K562 (cell line): ENCODE measurements around the gene PDZD8. TPM values are rescaled to one million over a fixed set of nuclear protein-coding genes. Genes with fewer than 3 reads are reported as not detected.

Experiments used
- CBX8 ChIP-seq: fragments of 200-600 bp; sonication (generic); IDR thresholded peaks from 2 replicates; pipeline ENCODE4 v1.6.1; 2012; ENCODE audit warnings: borderline replicate concordance, mixed run types, low read depth, mild to moderate bottlenecking, moderate library complexity, mixed read lengths, low read length, control low read depth, inconsistent platforms; ENCODE audit not compliant: poor library complexity, severe bottlenecking; ENCODE audit errors: extremely low read depth
- GABPB2 ChIP-seq: fragments of 250-450 bp; sonication (Bioruptor Pico); conservative IDR thresholded peaks from 2 replicates; pipeline ENCODE4 v1.5.1; 2021; ENCODE audit warnings: mild to moderate bottlenecking
- MED1 ChIP-seq: sonication (generic); formaldehyde crosslinking; IDR thresholded peaks from 2 replicates; pipeline ENCODE4 v1.8.1; 2023; ENCODE audit warnings: missing genetic modification reagents, borderline replicate concordance
- RUNX1 ChIP-seq: sonication (generic); IDR thresholded peaks from 2 replicates; pipeline ENCODE4 v1.6.1; 2016; ENCODE audit warnings: antibody characterized with exemption, low read depth
- SP1 ChIP-seq: sonication (generic); formaldehyde crosslinking; IDR thresholded peaks from 2 replicates; pipeline ENCODE4 v1.8.1; 2022; ENCODE audit warnings: mild to moderate bottlenecking, missing genetic modification reagents
- SRF ChIP-seq, 2 experiments: fragments of 250-450, 450-650 bp in 1 of 2; sonication (Bioruptor Pico) in 1 of 2; sonication (generic) in 1 of 2; formaldehyde crosslinking; IDR thresholded peaks; 2 replicates each; pipeline versions ENCODE4 v1.5.0 to v1.5.1; 2020 to 2022; ENCODE audit warnings: mild to moderate bottlenecking in 1 of 2, missing genetic modification reagents in 1 of 2
- TRIM24 ChIP-seq, 2 experiments: fragments of 450-650 bp; IDR thresholded peaks; 2 replicates each; pipeline ENCODE4 v1.6.1; 2016
- ZFP30 ChIP-seq: fragments of 250-450 bp; sonication (Bioruptor Pico); IDR thresholded peaks from 2 replicates; pipeline ENCODE4 v1.8.0; 2022; ENCODE audit warnings: moderate library complexity, mild to moderate bottlenecking, inconsistent platforms, borderline replicate concordance
- ZNF224 ChIP-seq: sonication (generic); formaldehyde crosslinking; IDR thresholded peaks from 2 replicates; pipeline ENCODE4 v1.8.0; 2022; ENCODE audit warnings: mild to moderate bottlenecking, missing genetic modification reagents
- polyA plus RNA-seq, 8 experiments: library from polyadenylated mRNA; depleted of rRNA in 4 of 8; stranded (reverse) in 5 of 8; unstranded in 3 of 8; fragments of >200 nt; fragmentation: Nextera tagmentation in 2 of 8; fragmentation: Illumina TruSeq in 1 of 8; extraction: Ambion mirVana in 2 of 8; extraction: Trizol in 1 of 8; gene quantifications; 2 replicates each; pipeline versions ENCODE4 v1.2.1 to v1.2.3, GENCODE V29; 2011 to 2014; ENCODE audit warnings: inconsistent platforms in 1 of 8, missing spikeins in 1 of 8
- total RNA-seq, 7 experiments: library from RNA; depleted of rRNA in 6 of 7; stranded (reverse); fragments of >200 nt in 6 of 7; fragmentation: Illumina TruSeq in 2 of 7; extraction: Trizol in 2 of 7; gene quantifications; 2 replicates each; pipeline versions ENCODE4 v1.2.1 to v1.2.3, GENCODE V29; 2011 to 2021; ENCODE audit warnings: low replicate concordance in 1 of 7
- TF ChIP-seq, protein P1 (sequence below): sonication (generic); formaldehyde crosslinking; IDR thresholded peaks from 2 replicates; pipeline ENCODE4 v1.4.0; 2020; ENCODE audit warnings: mild to moderate bottlenecking, missing genetic modification reagents
- TF ChIP-seq, protein P2 (sequence below): sonication (generic); formaldehyde crosslinking; IDR thresholded peaks from 2 replicates; pipeline ENCODE4 v1.8.0; 2022; ENCODE audit warnings: mild to moderate bottlenecking, missing genetic modification reagents
- TF ChIP-seq, protein P3 (sequence below): fragments of 450-650 bp; IDR thresholded peaks from 2 replicates; pipeline ENCODE4 v1.6.1; 2016; ENCODE audit warnings: low read depth
- TF ChIP-seq, protein P4 (sequence below): fragments of 450-650 bp; conservative IDR thresholded peaks from 2 replicates; pipeline ENCODE4 v1.6.1; 2016; ENCODE audit warnings: missing genetic modification characterization, low read depth, mild to moderate bottlenecking, control low read depth, missing compliant biosample characterization

PDZD8 gene
- total and polyA plus RNA-seq, 9 of the 15 experiments (the other 6 are each of a cell fraction or from before 2014, with no cell fraction given), result 5.5 to 53.4 (median 36.8) TPM

DNA sequence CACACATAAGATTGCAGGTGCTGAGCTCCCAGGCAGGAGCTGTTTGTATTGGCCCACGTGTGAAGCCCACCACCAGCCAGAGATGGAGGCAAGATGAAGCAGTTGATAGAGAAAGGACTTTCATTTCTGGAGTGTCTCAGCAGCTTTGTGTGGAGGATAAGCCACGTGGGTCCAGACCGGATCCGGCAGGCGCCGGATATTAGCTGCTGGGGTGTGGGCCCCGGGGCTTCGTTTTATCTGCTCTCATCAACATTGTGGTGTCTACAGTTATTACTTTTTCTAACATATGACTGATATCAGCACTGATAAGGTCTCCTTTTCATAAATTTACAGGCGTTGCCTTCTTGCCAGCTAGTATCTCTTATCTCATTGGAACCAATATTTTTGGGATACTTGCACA lies 108.8 kb downstream of the PDZD8 start (continued):
- TF ChIP-seq, protein P1, sequence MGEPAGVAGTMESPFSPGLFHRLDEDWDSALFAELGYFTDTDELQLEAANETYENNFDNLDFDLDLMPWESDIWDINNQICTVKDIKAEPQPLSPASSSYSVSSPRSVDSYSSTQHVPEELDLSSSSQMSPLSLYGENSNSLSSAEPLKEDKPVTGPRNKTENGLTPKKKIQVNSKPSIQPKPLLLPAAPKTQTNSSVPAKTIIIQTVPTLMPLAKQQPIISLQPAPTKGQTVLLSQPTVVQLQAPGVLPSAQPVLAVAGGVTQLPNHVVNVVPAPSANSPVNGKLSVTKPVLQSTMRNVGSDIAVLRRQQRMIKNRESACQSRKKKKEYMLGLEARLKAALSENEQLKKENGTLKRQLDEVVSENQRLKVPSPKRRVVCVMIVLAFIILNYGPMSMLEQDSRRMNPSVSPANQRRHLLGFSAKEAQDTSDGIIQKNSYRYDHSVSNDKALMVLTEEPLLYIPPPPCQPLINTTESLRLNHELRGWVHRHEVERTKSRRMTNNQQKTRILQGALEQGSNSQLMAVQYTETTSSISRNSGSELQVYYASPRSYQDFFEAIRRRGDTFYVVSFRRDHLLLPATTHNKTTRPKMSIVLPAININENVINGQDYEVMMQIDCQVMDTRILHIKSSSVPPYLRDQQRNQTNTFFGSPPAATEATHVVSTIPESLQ (CRISPR knock-in tag), result no peak
- TF ChIP-seq CBX8, result no peak
- no peak for TF ChIP-seq ZNF224
- TF ChIP-seq GABPB2 (CRISPR knock-in tag), result no peak
- no peak for TF ChIP-seq SP1 (CRISPR knock-in tag)
- TF ChIP-seq, protein P2, sequence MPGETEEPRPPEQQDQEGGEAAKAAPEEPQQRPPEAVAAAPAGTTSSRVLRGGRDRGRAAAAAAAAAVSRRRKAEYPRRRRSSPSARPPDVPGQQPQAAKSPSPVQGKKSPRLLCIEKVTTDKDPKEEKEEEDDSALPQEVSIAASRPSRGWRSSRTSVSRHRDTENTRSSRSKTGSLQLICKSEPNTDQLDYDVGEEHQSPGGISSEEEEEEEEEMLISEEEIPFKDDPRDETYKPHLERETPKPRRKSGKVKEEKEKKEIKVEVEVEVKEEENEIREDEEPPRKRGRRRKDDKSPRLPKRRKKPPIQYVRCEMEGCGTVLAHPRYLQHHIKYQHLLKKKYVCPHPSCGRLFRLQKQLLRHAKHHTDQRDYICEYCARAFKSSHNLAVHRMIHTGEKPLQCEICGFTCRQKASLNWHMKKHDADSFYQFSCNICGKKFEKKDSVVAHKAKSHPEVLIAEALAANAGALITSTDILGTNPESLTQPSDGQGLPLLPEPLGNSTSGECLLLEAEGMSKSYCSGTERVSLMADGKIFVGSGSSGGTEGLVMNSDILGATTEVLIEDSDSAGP (CRISPR knock-in tag), result no peak
- TF ChIP-seq, protein P3, sequence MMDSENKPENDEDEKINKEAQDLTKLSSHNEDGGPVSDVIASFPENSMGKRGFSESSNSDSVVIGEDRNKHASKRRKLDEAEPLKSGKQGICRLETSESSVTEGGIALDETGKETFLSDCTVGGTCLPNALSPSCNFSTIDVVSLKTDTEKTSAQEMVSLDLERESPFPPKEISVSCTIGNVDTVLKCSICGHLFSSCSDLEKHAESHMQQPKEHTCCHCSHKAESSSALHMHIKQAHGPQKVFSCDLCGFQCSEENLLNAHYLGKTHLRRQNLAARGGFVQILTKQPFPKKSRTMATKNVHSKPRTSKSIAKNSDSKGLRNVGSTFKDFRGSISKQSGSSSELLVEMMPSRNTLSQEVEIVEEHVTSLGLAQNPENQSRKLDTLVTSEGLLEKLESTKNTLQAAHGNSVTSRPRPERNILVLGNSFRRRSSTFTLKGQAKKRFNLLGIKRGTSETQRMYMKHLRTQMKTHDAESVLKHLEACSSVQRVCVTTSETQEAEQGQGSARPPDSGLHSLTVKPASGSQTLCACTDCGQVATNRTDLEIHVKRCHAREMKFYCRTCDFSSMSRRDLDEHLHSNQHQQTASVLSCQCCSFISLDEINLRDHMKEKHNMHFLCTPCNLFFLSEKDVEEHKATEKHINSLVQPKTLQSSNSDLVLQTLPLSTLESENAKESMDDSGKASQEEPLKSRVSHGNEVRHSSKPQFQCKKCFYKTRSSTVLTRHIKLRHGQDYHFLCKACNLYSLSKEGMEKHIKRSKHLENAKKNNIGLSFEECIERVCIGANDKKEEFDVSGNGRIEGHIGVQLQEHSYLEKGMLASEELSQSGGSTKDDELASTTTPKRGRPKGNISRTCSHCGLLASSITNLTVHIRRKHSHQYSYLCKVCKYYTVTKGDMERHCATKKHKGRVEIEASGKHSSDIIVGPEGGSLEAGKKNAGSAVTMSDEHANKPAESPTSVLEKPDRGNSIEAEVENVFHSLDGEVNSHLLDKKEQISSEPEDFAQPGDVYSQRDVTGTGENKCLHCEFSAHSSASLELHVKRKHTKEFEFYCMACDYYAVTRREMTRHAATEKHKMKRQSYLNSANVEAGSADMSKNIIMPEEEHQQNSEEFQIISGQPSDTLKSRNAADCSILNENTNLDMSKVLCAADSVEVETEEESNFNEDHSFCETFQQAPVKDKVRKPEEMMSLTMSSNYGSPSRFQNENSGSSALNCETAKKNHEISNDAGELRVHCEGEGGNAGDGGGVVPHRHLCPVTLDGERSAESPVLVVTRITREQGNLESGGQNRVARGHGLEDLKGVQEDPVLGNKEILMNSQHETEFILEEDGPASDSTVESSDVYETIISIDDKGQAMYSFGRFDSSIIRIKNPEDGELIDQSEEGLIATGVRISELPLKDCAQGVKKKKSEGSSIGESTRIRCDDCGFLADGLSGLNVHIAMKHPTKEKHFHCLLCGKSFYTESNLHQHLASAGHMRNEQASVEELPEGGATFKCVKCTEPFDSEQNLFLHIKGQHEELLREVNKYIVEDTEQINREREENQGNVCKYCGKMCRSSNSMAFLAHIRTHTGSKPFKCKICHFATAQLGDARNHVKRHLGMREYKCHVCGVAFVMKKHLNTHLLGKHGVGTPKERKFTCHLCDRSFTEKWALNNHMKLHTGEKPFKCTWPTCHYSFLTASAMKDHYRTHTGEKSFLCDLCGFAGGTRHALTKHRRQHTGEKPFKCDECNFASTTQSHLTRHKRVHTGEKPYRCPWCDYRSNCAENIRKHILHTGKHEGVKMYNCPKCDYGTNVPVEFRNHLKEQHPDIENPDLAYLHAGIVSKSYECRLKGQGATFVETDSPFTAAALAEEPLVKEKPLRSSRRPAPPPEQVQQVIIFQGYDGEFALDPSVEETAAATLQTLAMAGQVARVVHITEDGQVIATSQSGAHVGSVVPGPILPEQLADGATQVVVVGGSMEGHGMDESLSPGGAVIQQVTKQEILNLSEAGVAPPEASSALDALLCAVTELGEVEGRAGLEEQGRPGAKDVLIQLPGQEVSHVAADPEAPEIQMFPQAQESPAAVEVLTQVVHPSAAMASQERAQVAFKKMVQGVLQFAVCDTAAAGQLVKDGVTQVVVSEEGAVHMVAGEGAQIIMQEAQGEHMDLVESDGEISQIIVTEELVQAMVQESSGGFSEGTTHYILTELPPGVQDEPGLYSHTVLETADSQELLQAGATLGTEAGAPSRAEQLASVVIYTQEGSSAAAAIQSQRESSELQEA, result no peak
- TF ChIP-seq ZFP30 (CRISPR knock-in tag), result no peak
- TF ChIP-seq SRF (CRISPR knock-in tag; IDR thresholded peaks at IDR 0.05), result no peak
- no peak for TF ChIP-seq RUNX1
- TF ChIP-seq, protein P4, sequence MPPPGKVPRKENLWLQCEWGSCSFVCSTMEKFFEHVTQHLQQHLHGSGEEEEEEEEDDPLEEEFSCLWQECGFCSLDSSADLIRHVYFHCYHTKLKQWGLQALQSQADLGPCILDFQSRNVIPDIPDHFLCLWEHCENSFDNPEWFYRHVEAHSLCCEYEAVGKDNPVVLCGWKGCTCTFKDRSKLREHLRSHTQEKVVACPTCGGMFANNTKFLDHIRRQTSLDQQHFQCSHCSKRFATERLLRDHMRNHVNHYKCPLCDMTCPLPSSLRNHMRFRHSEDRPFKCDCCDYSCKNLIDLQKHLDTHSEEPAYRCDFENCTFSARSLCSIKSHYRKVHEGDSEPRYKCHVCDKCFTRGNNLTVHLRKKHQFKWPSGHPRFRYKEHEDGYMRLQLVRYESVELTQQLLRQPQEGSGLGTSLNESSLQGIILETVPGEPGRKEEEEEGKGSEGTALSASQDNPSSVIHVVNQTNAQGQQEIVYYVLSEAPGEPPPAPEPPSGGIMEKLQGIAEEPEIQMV (tag), result no peak
- no peak for TF ChIP-seq TRIM24 (IDR thresholded peaks at IDR 0.05)
- no peak for TF ChIP-seq MED1 (CRISPR knock-in tag)
